Epithelial cell of esophagus (primary cell): ENCODE data around the gene UNC5C.

Source experiments
- DNase-seq: peaks from one replicate; pipeline ENCODE4 v3.0.0; 2010; ENCODE audit warnings: low read depth
- H3K4me3 ChIP-seq: 2 replicates; pipeline ENCODE4 v1.5.1; 2011; ENCODE audit warnings: mild to moderate bottlenecking, low read length, control low read depth
- TF ChIP-seq, protein P1 (sequence below): IDR thresholded peaks from 2 replicates; pipeline ENCODE4 v1.5.1; 2011; ENCODE audit warnings: low read depth, mild to moderate bottlenecking, low read length, control low read depth, inconsistent platforms; ENCODE audit not compliant: insufficient read depth; ENCODE audit errors: missing control alignments

UNC5C gene

GRCh38 chr4:95284655-95285054 lies 264.1 kb downstream of the UNC5C start:
- H3K4me3 ChIP-seq, result no peak overlapping the region
- DNase-seq, result no peak
- TF ChIP-seq, protein P1, sequence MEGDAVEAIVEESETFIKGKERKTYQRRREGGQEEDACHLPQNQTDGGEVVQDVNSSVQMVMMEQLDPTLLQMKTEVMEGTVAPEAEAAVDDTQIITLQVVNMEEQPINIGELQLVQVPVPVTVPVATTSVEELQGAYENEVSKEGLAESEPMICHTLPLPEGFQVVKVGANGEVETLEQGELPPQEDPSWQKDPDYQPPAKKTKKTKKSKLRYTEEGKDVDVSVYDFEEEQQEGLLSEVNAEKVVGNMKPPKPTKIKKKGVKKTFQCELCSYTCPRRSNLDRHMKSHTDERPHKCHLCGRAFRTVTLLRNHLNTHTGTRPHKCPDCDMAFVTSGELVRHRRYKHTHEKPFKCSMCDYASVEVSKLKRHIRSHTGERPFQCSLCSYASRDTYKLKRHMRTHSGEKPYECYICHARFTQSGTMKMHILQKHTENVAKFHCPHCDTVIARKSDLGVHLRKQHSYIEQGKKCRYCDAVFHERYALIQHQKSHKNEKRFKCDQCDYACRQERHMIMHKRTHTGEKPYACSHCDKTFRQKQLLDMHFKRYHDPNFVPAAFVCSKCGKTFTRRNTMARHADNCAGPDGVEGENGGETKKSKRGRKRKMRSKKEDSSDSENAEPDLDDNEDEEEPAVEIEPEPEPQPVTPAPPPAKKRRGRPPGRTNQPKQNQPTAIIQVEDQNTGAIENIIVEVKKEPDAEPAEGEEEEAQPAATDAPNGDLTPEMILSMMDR, result no peak

DNA sequence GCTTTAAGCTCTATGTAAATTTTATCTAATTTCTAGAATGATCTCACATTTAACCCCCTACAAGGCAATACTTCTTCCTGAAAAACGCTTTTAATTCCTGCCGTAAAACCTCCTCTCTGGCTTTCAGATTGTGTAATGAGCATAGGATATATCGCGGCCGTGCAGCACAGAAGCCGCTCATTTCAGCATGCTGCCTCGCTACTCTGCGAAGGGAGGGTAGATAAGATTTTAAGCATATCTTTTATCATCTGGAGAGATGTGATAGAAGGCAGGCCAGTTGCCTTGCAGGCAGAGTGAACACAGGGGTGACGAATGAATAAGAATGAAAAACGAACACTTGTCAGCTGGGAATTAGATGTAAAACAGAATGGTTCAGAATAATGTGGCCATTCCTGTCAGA lies 265.5 kb downstream of the UNC5C start:
- H3K4me3 ChIP-seq, result no peak overlapping the region
- no peak for DNase-seq
- TF ChIP-seq, protein P1, result no peak

GRCh38 chr4:95272797-95273196 lies 276.0 kb downstream of the UNC5C start:
- TF ChIP-seq, protein P1, result no peak
- no peak for DNase-seq
- no peak overlapping the region for H3K4me3 ChIP-seq

DNA sequence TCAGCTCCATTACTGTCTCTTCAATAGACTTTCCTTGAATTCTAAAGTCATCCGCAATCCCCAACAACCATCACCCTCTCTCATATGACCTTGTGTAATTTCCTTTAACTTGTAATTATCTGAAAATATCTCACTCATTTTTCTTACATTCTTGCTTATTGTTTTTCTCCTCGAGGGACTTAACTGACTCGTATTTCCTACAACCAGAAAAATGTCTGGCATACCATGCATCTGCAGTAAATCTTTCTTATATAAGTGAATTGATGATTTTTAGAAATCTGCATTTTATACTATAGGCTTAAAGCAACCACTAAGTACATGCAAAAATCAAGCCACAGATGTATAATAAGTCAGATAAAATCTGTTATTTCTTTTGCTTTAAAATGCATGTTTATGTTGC lies 276.7 kb downstream of the UNC5C start:
- TF ChIP-seq, protein P1, result no peak
- DNase-seq, result no peak
- H3K4me3 ChIP-seq, result no peak overlapping the region

DNA sequence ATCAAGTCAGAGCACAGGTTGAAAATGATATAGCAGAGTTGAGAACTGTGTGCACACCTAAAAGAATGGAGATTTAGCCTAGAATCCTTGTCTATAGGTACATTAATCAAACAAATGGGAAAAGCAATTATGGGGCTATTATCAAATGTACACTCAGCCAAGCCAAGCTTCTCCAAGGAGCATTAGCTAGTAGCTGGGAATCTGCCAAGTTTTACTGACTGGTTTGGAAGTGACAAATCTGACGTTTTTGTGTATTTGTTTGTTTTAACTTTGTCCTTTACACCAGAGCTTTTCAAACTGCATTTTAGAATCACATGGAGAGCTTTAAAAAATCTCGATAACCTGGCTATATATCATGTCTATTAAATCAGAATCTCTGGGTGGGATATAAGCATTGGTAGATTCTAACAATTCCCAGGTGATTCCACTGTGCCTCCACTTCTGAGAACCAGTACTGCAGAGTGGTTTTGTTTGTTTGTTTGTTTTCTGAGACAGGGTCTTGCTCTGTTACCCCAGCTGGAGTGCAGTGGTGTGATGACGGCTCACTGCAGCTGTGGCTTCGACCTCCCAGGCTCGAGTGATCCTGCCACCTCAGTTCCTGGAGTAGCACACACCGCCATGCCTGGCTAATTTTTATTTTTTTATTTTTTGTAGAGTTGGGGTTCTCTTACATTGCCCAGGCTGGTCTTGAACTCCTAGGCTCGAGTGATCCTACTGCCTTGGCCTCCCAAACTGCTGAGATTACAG lies 279.8 kb downstream of the UNC5C start:
- H3K4me3 ChIP-seq, result no peak overlapping the region
- TF ChIP-seq, protein P1, result no peak
- peak; percentile 10 for DNase-seq

DNA sequence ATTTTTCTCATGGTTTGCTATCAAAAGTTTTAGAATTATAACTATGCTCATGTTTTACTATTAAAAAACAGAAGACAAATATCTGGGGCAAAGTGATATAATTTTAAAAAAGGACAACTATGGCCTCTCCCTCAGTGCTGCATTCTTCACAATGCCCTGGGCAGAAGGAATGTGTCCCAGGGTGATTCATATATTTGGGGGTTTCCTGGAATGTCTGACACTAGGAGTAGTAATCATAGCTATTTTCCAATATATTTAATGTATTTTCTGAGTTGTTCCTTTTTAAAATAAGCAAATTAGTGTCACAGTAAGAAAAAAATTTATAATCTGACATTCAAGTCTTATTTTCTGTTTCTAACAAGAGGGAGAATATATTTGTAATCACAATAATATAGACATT lies 281.7 kb downstream of the UNC5C start:
- peak; percentile 38 for DNase-seq
- H3K4me3 ChIP-seq, result no peak overlapping the region
- TF ChIP-seq, protein P1, result no peak
